IMR-90 (cell line): ENCODE results near the gene RPL27A. TPM values are rescaled to one million over a fixed set of nuclear protein-coding genes. Genes with fewer than 3 reads are reported as not detected.
"Not testable (repeated sequence)": the region's sequence is repeated elsewhere in the genome, so short reads cannot be mapped to it uniquely, and the experiment has no call there.

Experiments used
- ATAC-seq: fragments of 200-7000 bp; cut with Tn5 transposase; 2 replicates; pipeline ENCODE4 v1.9.1; 2020; ENCODE audit warnings: low read depth, mild to moderate bottlenecking, moderate library complexity
- BruUV-seq: library from RNA; stranded (reverse); fragments of 400-500 nt; replicated peaks from 2 replicates; lab custom pipeline; 2021; lab: Mats Ljungman, UMichigan
- CTCF ChIA-PET: fragments of 300-600 bp; formaldehyde crosslinking; extraction: SDS; loops from one replicate; lab custom pipeline; 2021; ENCODE audit warnings: antibody characterized with exemption; lab: Yijun Ruan, JAX
- POLR2A ChIA-PET: fragments of 300-600 bp; sonication (Branson Sonifier 250); formaldehyde crosslinking; loops from one replicate; lab custom pipeline; 2022; ENCODE audit warnings: antibody characterized with exemption; ENCODE audit not compliant: unreplicated experiment; lab: Charles Lee
- DNase-seq: peaks from one replicate; pipeline ENCODE4 v3.0.0; 2013
- H2AFZ ChIP-seq: replicated peaks from 2 replicates; pipeline ENCODE3; 2013; ENCODE audit warnings: low read length, mild to moderate bottlenecking; ENCODE audit not compliant: poor library complexity
- H2AK5ac ChIP-seq: 2 replicates; pipeline ENCODE4 v1.6.1; 2013; ENCODE audit warnings: low read depth, low read length, inconsistent platforms
- H2AK9ac ChIP-seq: replicated peaks from 2 replicates; pipeline ENCODE3; 2013; ENCODE audit warnings: mild to moderate bottlenecking, low read depth, low read length, moderate library complexity; ENCODE audit not compliant: poor library complexity
- H2BK120ac ChIP-seq: 2 replicates; pipeline ENCODE4 v1.6.1; 2013; ENCODE audit warnings: low read depth, low read length, inconsistent platforms
- H2BK15ac ChIP-seq: 3 replicates; pipeline ENCODE4 v1.6.1; 2013; ENCODE audit warnings: low read depth, low read length, inconsistent platforms
- H2BK20ac ChIP-seq: 2 replicates; pipeline ENCODE4 v1.6.1; 2013; ENCODE audit warnings: low read depth, mild to moderate bottlenecking, inconsistent platforms, low read length, moderate library complexity
- H2BK5ac ChIP-seq: 2 replicates; pipeline ENCODE4 v1.6.1; 2013; ENCODE audit warnings: mild to moderate bottlenecking, low read depth, low read length, inconsistent platforms; ENCODE audit not compliant: poor library complexity, severe bottlenecking
- H3K14ac ChIP-seq: replicated peaks from 2 replicates; pipeline ENCODE4 v1.6.1; 2013; ENCODE audit warnings: low read depth, low read length, inconsistent platforms
- H3K18ac ChIP-seq: 2 replicates; pipeline ENCODE4 v1.6.1; 2013; ENCODE audit warnings: low read depth, low read length, control low read depth
- H3K23ac ChIP-seq: 2 replicates; pipeline ENCODE4 v1.6.1; 2013; ENCODE audit warnings: low read depth, low read length, inconsistent platforms
- H3K27ac ChIP-seq: 2 replicates; pipeline ENCODE4 v1.5.1; 2013; ENCODE audit warnings: mild to moderate bottlenecking, control low read depth, low read length; ENCODE audit not compliant: insufficient read depth
- H3K27me3 ChIP-seq: 2 replicates; pipeline ENCODE4 v1.6.1; 2013; ENCODE audit warnings: low read length; ENCODE audit not compliant: control insufficient read depth, insufficient read depth
- H3K36me3 ChIP-seq: 2 replicates; pipeline ENCODE4 v1.6.1; 2013; ENCODE audit warnings: low read length, mixed read lengths; ENCODE audit not compliant: control insufficient read depth, insufficient read depth
- H3K4ac ChIP-seq: 2 replicates; pipeline ENCODE4 v1.6.1; 2013; ENCODE audit warnings: low read depth, low read length, inconsistent platforms
- H3K4me1 ChIP-seq: 2 replicates; pipeline ENCODE4 v1.6.1; 2013; ENCODE audit warnings: low read length, mixed read lengths; ENCODE audit not compliant: control insufficient read depth, insufficient read depth
- H3K4me2 ChIP-seq: 2 replicates; pipeline ENCODE4 v1.6.1; 2013; ENCODE audit warnings: low read depth, mild to moderate bottlenecking, control low read depth, low read length, moderate library complexity
- H3K4me3 ChIP-seq: 2 replicates; pipeline ENCODE4 v1.5.1; 2013; ENCODE audit warnings: low read depth, mild to moderate bottlenecking, control low read depth, low read length, moderate library complexity; ENCODE audit not compliant: insufficient read depth
- H3K56ac ChIP-seq: 2 replicates; pipeline ENCODE4 v1.6.1; 2013; ENCODE audit warnings: low read length, inconsistent platforms; ENCODE audit not compliant: insufficient read depth; ENCODE audit errors: extremely low read depth
- H3K79me1 ChIP-seq, 2 experiments: 2 replicates each; pipeline ENCODE4 v1.6.1; 2013; ENCODE audit warnings: low read length in 2 of 2, inconsistent platforms in 1 of 2, low read depth in 1 of 2
- H3K9ac ChIP-seq: 2 replicates; pipeline ENCODE4 v1.6.1; 2013; ENCODE audit warnings: low read depth, low read length, control low read depth
- H3K9me1 ChIP-seq: 2 replicates; pipeline ENCODE4 v1.6.1; 2013; ENCODE audit warnings: low read length, inconsistent platforms; ENCODE audit not compliant: insufficient read depth
- H3K9me3 ChIP-seq: 2 replicates; pipeline ENCODE4 v1.6.1; 2013; ENCODE audit warnings: low read length; ENCODE audit not compliant: control insufficient read depth, insufficient read depth
- H4K20me1 ChIP-seq: 2 replicates; pipeline ENCODE4 v1.6.1; 2013; ENCODE audit warnings: low read length, inconsistent platforms; ENCODE audit not compliant: insufficient read depth
- H4K5ac ChIP-seq: 2 replicates; pipeline ENCODE4 v1.6.1; 2013; ENCODE audit warnings: mild to moderate bottlenecking, low read depth, low read length, control low read depth
- H4K8ac ChIP-seq, 2 experiments: 2 replicates each; pipeline ENCODE4 v1.6.1; 2013; ENCODE audit warnings: low read depth in 2 of 2, low read length in 2 of 2, control low read depth in 1 of 2, inconsistent platforms in 1 of 2
- H4K91ac ChIP-seq: 2 replicates; pipeline ENCODE4 v1.6.1; 2013; ENCODE audit warnings: low read depth, low read length, inconsistent platforms; ENCODE audit not compliant: insufficient read depth
- CEBPB ChIP-seq: IDR thresholded peaks from 2 replicates; pipeline ENCODE4 v1.6.1; 2012; ENCODE audit warnings: low read depth, low read length, improper control_type of control experiment
- CTCF ChIP-seq: conservative IDR thresholded peaks from 2 replicates; pipeline ENCODE4 v1.5.1; 2012; ENCODE audit warnings: mild to moderate bottlenecking, low read depth, low read length, improper control_type of control experiment
- WGBS, 2 experiments: methylation state at CpG; one replicate each; pipeline versions ENCODE4 v1.1.5 to v1.1.7; 2013; ENCODE audit warnings: missing lambda C conversion rate in 2 of 2; ENCODE audit not compliant: insufficient read length in 1 of 2; ENCODE audit errors: extremely low coverage in 2 of 2; 5-methylcytosine and 5-hydroxymethylcytosine counted together
- dilution Hi-C: fragments of 300-500 bp; cut with HindIII; formaldehyde crosslinking; loops from one replicate; pipeline ENCODE4 v1.14.3; 2018; ENCODE audit warnings: low sequenced_read_pairs; ENCODE audit not compliant: unreplicated experiment
- in situ Hi-C: fragments of 300-500 bp; cut with MboI; formaldehyde crosslinking; loops from 3 replicates; pipeline ENCODE4 v1.14.3; 2019; ENCODE audit warnings: low sequenced_read_pairs, inconsistent platforms, mixed read lengths
- intact Hi-C: fragments of 100-400 bp; cut with micrococcal nuclease; formaldehyde crosslinking; loops from 2 replicates; pipeline ENCODE4 v1.10.0; 2022
- polyA plus RNA-seq, 3 experiments: library from polyadenylated mRNA; depleted of rRNA; stranded (reverse); fragments of >200 nt; gene quantifications; 2 replicates each; pipeline ENCODE4 v1.2.3, GENCODE V29; 2012; ENCODE audit warnings: low replicate concordance in 1 of 3
- total RNA-seq: library from RNA; depleted of rRNA; stranded (reverse); fragments of >200 nt; gene quantifications from 2 replicates; pipeline ENCODE4 v1.2.3, GENCODE V29; 2012

Gene RPL27A
- total and polyA plus RNA-seq, 2 of the 4 experiments (the other 2 are of a cell fraction), result 786 to 849 TPM

GRCh38 chr11:8665222-8665621 is 17.4 kb upstream of the RPL27A start:
- no peak overlapping the region for H3K9ac ChIP-seq
- H3K36me3 ChIP-seq, result peaks cover 3% of the 10 kb centered on the region; the same call in 1 of the 2 replicates
- H3K56ac ChIP-seq, result no peak overlapping the region
- dilution Hi-C loops (no loop called here), in situ Hi-C loops (no loop called here), intact Hi-C loops (no loop called here)
- no peaks in the 10 kb centered on the region for H3K9me3 ChIP-seq
- H3K14ac ChIP-seq, result no peak overlapping the region
- peaks cover 3% of the 10 kb centered on the region; the same call in 1 of the 2 replicates for H3K9me1 ChIP-seq
- no peak overlapping the region for H3K4me2 ChIP-seq
- H3K23ac ChIP-seq, result no peak overlapping the region
- ATAC-seq, result no peak
- 100% methylated on average over 1 of the region's 1 CpG; no CpG with 5 or more reads in 1 of the 2 experiments for whole genome bisulfite sequencing, 2 experiments
- DNase-seq, result no peak
- no peak overlapping the region for H2AK9ac ChIP-seq
- H3K27me3 ChIP-seq, result no peaks in the 10 kb centered on the region
- H2BK15ac ChIP-seq, result no peak overlapping the region
- no peak overlapping the region for H3K4ac ChIP-seq
- H4K91ac ChIP-seq, result no peak overlapping the region
- H2AFZ ChIP-seq, result no peak overlapping the region
- no TSS peak for BruUV-seq
- H4K8ac ChIP-seq, result no peak overlapping the region
- no peaks in the 10 kb centered on the region for H3K4me1 ChIP-seq
- no peak overlapping the region for H2BK20ac ChIP-seq
- no peaks in the 10 kb centered on the region for H3K79me1 ChIP-seq
- H3K4me3 ChIP-seq, result no peak overlapping the region
- ChIA-PET CTCF (no interaction called here), POLR2A (no interaction called here)
- no peak overlapping the region for H2AK5ac ChIP-seq
- no peak overlapping the region for H2BK120ac ChIP-seq
- no peak overlapping the region for H2BK5ac ChIP-seq
- no peak overlapping the region for H3K27ac ChIP-seq
- no peak overlapping the region for H3K18ac ChIP-seq
- no peaks in the 10 kb centered on the region for H4K20me1 ChIP-seq
- no peak overlapping the region for H4K5ac ChIP-seq
- TF ChIP-seq CEBPB (no peak), CTCF (no peak)

- H4K8ac ChIP-seq, H3K9ac ChIP-seq, H3K56ac ChIP-seq, ATAC-seq, CTCF ChIA-PET, intact Hi-C loops, H4K91ac ChIP-seq, H2AFZ ChIP-seq, BruUV-seq, H3K18ac ChIP-seq, H2AK9ac ChIP-seq, dilution Hi-C loops, H2BK120ac ChIP-seq, POLR2A ChIA-PET, H3K14ac ChIP-seq, H2BK20ac ChIP-seq, H3K79me1 ChIP-seq, H3K4ac ChIP-seq, H2BK15ac ChIP-seq, H3K27ac ChIP-seq, H4K20me1 ChIP-seq, H3K4me3 ChIP-seq, H3K27me3 ChIP-seq, H3K36me3 ChIP-seq, H2BK5ac ChIP-seq, H3K9me3 ChIP-seq, DNase-seq, in situ Hi-C loops, H3K4me2 ChIP-seq, H4K5ac ChIP-seq: not testable (repeated sequence)
- Histone ChIP-seq H3K9me1 (peaks cover 11% of the 10 kb centered on the region), H2AK5ac (peak overlapping the region; percentile 73), H3K23ac (0 out of 2 replicates have a peak overlapping the region, but pooled peaks have one; percentile 61), H3K4me1 (peaks cover 11% of the 10 kb centered on the region)
- WGBS, 2 experiments, result no CpG with 5 or more reads among the region's 6 CpGs
These were observed 12.5 kb upstream of the RPL27A start for GRCh38 chr11:8670081-8670480.
